ENCODE data around the gene HS6ST2. TPM values are rescaled to one million over a fixed set of nuclear protein-coding genes. Genes with fewer than 3 reads are reported as not detected.

HS6ST2 gene
- total RNA-seq, 2 experiments from 2014 or later = not detected

DNA sequence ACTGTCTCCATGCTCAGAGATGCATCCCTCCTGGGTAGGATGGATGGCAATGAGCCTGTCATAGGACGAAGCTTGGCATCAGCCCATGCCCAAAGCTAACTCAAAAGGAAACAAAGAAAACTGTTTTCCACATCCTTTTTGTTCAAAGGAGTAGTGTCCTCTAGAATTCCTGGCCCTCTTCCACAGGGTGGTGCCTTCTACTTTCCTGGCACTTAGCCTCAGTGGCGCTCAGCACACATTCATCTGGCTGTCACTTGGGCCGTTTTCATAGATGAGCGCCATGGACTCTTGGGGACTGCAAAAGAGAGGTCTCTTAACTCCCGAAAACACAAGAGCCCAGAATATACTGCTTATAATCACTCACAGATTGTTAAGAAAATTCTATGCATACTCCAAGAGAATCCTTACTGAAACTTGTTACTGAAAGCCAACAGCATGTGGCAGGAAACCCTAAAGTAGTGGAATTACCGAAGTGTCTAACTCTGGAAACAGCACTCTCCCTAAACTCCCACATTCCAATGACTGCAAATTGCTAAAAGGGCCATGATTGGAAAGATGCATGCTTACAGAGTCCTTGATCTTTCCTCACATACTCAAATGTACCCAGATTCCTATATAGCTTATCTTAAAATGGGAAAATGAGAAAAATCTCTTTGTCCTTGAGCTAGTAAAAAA is 110.0 kb downstream of the HS6ST2 start:
- no TSS peak for BruUV-seq (replicated peaks)
- Histone ChIP-seq H2AFZ (ENCODE audit: low read length) (no peak overlapping the region), H3K4me2 (ENCODE audit: low read length) (no peak overlapping the region), H3K9me2 (ENCODE audit: insufficient read depth, low read length) (no peaks in the 10 kb centered on the region), H3K79me2 (ENCODE audit: insufficient read depth, low read depth, low read length) (no peaks in the 10 kb centered on the region), H3K36me3 (ENCODE audit: insufficient read depth, low read length) (no peaks in the 10 kb centered on the region), H3K4me3 (ENCODE audit: low read depth, low read length, poor library complexity, severe bottlenecking) (no peak overlapping the region), H3K9me3 (ENCODE audit: low read length) (no peaks in the 10 kb centered on the region), H4K20me1 (ENCODE audit: insufficient read depth, low read length) (no peaks in the 10 kb centered on the region), H3K4me1 (ENCODE audit: insufficient read depth, low read length, poor library complexity, severe bottlenecking) (no peaks in the 10 kb centered on the region), H3K27ac (ENCODE audit: low read depth, low read length, poor library complexity, severe bottlenecking) (no peak overlapping the region)
- no peak for DNase-seq (ENCODE audit: low spot score)
- TF ChIP-seq, protein P1, sequence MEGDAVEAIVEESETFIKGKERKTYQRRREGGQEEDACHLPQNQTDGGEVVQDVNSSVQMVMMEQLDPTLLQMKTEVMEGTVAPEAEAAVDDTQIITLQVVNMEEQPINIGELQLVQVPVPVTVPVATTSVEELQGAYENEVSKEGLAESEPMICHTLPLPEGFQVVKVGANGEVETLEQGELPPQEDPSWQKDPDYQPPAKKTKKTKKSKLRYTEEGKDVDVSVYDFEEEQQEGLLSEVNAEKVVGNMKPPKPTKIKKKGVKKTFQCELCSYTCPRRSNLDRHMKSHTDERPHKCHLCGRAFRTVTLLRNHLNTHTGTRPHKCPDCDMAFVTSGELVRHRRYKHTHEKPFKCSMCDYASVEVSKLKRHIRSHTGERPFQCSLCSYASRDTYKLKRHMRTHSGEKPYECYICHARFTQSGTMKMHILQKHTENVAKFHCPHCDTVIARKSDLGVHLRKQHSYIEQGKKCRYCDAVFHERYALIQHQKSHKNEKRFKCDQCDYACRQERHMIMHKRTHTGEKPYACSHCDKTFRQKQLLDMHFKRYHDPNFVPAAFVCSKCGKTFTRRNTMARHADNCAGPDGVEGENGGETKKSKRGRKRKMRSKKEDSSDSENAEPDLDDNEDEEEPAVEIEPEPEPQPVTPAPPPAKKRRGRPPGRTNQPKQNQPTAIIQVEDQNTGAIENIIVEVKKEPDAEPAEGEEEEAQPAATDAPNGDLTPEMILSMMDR (conservative IDR thresholded peaks at IDR 0.05; ENCODE audit: low read length) = no peak
- TF ChIP-seq EZH2phosphoT487 (IDR thresholded peaks at IDR 0.05; ENCODE audit: borderline replicate concordance, low read depth, low read length) = no peak
- ChIA-PET POLR2A (no interaction called here), CTCF (ENCODE audit: unreplicated experiment) (no interaction called here)
- intact Hi-C loops (cut with micrococcal nuclease; ENCODE audit: unreplicated experiment) = no loop called here

GRCh38 chrX:132843363-132843762 is 115.1 kb downstream of the HS6ST2 start:
- ChIA-PET POLR2A (interaction anchor here (0.6 kb wide), 1 partner anchor 17 kb away, joined by 3 read pairs; no protein-coding TSS in a partner anchor), CTCF (ENCODE audit: unreplicated experiment) (no interaction called here)
- TF ChIP-seq, protein P1 (conservative IDR thresholded peaks at IDR 0.05; ENCODE audit: low read length) = no peak
- no peak for TF ChIP-seq EZH2phosphoT487 (IDR thresholded peaks at IDR 0.05; ENCODE audit: borderline replicate concordance, low read depth, low read length)
- no peaks in the 10 kb centered on the region for H3K79me2 ChIP-seq (ENCODE audit: insufficient read depth, low read depth, low read length)
- intact Hi-C loops (cut with micrococcal nuclease; ENCODE audit: unreplicated experiment) = no loop called here
- no peak overlapping the region for H2AFZ ChIP-seq (ENCODE audit: low read length)
- BruUV-seq (replicated peaks) = no TSS peak
- H3K4me1 ChIP-seq (ENCODE audit: insufficient read depth, low read length, poor library complexity, severe bottlenecking) = no peaks in the 10 kb centered on the region
- no peak for DNase-seq (ENCODE audit: low spot score)
- H3K4me2 ChIP-seq (ENCODE audit: low read length) = no peak overlapping the region
- no peaks in the 10 kb centered on the region for H3K36me3 ChIP-seq (ENCODE audit: insufficient read depth, low read length)
- no peaks in the 10 kb centered on the region for H4K20me1 ChIP-seq (ENCODE audit: insufficient read depth, low read length)
- no peaks in the 10 kb centered on the region for H3K9me2 ChIP-seq (ENCODE audit: insufficient read depth, low read length)
- no peaks in the 10 kb centered on the region for H3K9me3 ChIP-seq (ENCODE audit: low read length)
- no peak overlapping the region for H3K27ac ChIP-seq (ENCODE audit: low read depth, low read length, poor library complexity, severe bottlenecking)
- H3K4me3 ChIP-seq (ENCODE audit: low read depth, low read length, poor library complexity, severe bottlenecking) = no peak overlapping the region

DNA sequence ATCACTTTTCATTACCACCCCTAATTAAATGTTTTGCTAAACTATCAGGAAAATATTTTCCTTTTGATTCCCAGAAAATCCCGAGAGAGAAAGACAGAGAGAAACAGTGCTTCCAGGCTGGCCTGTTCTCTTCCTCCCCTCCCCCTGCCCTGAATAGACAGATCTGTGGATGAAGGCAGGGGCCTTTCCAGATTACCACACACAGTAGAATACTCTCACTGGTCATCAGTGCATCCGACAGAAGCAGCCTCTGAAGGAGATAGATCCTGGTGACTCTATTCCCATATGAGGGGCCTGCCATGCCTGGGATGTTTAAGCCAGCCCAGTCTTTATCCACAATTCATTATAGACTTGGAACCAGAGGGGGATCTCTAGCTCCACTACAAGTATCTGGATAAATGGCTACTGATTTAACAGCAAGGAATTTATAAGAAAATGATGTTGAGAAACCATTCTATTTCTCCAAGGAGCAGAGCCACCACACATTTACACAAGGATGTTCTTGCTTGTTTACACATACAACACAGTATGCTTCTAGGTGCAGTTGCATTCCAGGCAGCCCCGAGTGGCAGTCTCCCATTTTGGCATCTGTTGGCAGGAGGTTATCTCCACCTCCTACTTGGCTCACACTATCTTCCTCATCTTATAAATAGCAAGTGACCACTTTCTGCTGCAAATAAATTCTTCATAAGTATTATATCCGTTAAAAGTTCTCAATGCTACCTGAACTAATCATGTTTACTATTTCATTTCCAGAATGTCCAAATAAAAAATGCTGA is 115.8 kb downstream of the HS6ST2 start:
- no peak overlapping the region for H3K27ac ChIP-seq (ENCODE audit: low read depth, low read length, poor library complexity, severe bottlenecking)

More for the DNA sequence above, 115.8 kb downstream of the HS6ST2 start:
- no peaks in the 10 kb centered on the region for H4K20me1 ChIP-seq (ENCODE audit: insufficient read depth, low read length)
- H3K36me3 ChIP-seq (ENCODE audit: insufficient read depth, low read length) = no peaks in the 10 kb centered on the region
- no peak for DNase-seq (ENCODE audit: low spot score)
- no peak overlapping the region for H3K4me2 ChIP-seq (ENCODE audit: low read length)
- H3K9me2 ChIP-seq (ENCODE audit: insufficient read depth, low read length) = no peaks in the 10 kb centered on the region
- no peaks in the 10 kb centered on the region for H3K4me1 ChIP-seq (ENCODE audit: insufficient read depth, low read length, poor library complexity, severe bottlenecking)
- no peak overlapping the region for H3K4me3 ChIP-seq (ENCODE audit: low read depth, low read length, poor library complexity, severe bottlenecking)
- intact Hi-C loops (cut with micrococcal nuclease; ENCODE audit: unreplicated experiment) = no loop called here
- CTCF ChIA-PET (ENCODE audit: unreplicated experiment) = no interaction called here
- H3K9me3 ChIP-seq (ENCODE audit: low read length) = no peaks in the 10 kb centered on the region
- no TSS peak for BruUV-seq (replicated peaks)
- H2AFZ ChIP-seq (ENCODE audit: low read length) = no peak overlapping the region
- TF ChIP-seq, protein P1 (conservative IDR thresholded peaks at IDR 0.05; ENCODE audit: low read length) = no peak
- no peak for TF ChIP-seq EZH2phosphoT487 (IDR thresholded peaks at IDR 0.05; ENCODE audit: borderline replicate concordance, low read depth, low read length)
- POLR2A ChIA-PET = no interaction called here
- H3K79me2 ChIP-seq (ENCODE audit: insufficient read depth, low read depth, low read length) = no peaks in the 10 kb centered on the region
